Stimulated activated naive CD8-positive, alpha-beta T cell treated with anti-CD3 and anti-CD28 coated beads, Interleukin-15, amount 100 ng/mL, for 72 hours (primary cell): ENCODE data around the gene ACOXL.
A peak's percentile ranks its signal among the peaks of the same experiment; 100 is the strongest.

Experiments used
- ATAC-seq: fragments of 150-1000 bp; cut with Tn5 transposase; 2 replicates; pipeline ENCODE4 v1.10.0; 2021; ENCODE audit warnings: mild to moderate bottlenecking, moderate library complexity
- DNase-seq, 2 donors: peaks; one replicate each; pipeline ENCODE4 v3.0.0; 2021 to 2022
- H3K27ac Mint-ChIP-seq, 2 donors: one replicate each; pipeline ENCODE4 v1.8.0; 2022; ENCODE audit warnings: mild to moderate bottlenecking in 2 of 2, mixed read lengths in 2 of 2, moderate library complexity in 2 of 2
- H3K27me3 Mint-ChIP-seq: one replicate; pipeline ENCODE4 v1.8.0; 2022; ENCODE audit warnings: mixed read lengths
- H3K4me1 Mint-ChIP-seq: one replicate; pipeline ENCODE4 v1.8.0; 2022; ENCODE audit warnings: mild to moderate bottlenecking, mixed read lengths
- H3K4me3 Mint-ChIP-seq, 2 donors: one replicate each; pipeline ENCODE4 v1.8.0; 2022; ENCODE audit warnings: mild to moderate bottlenecking in 2 of 2, mixed read lengths in 2 of 2, moderate library complexity in 1 of 2
- H3K9me3 Mint-ChIP-seq, 2 donors: one replicate each; pipeline ENCODE4 v1.8.0; 2022; ENCODE audit warnings: mixed read lengths in 2 of 2

ACOXL gene

DNA sequence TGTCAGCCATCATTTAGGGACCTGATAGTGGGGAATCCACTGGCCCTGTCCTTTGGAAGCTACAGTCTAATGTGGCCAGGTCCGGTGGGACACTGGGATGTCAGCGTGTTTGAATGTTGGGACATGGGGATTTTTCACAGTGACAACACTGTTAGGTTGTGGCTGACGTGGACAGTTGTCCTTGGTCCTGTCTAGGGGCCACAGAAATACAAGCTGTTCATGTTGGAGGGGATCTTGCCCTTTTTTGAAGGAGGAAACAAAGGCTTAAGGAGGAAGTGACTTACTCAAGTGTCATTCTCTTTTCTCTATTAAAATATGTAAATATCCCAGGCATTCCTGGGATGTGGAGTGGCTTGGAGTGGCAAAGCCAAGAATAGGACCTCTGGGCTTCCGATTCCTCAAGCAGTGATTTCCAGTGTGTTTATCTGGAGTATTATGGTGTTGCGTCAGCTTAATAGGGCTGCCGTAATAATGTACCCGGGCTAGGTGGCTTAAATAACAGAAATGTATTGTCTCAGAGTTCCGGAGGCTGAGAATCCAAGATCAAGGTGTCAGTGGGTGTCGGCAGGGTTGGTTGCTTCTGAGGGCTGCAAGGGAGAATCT lies 8.5 kb downstream of the ACOXL start:
- ATAC-seq = no peak
- Mint-ChIP-seq H3K27ac (no peak overlapping the region), H3K9me3 (peaks cover 7 to 16% of the 10 kb centered on the region in 2 donors), H3K4me3 (no peak overlapping the region), H3K4me1 (peaks cover 18% of the 10 kb centered on the region), H3K27me3 (peaks cover 100% of the 10 kb centered on the region)
- DNase-seq = no peak

DNA sequence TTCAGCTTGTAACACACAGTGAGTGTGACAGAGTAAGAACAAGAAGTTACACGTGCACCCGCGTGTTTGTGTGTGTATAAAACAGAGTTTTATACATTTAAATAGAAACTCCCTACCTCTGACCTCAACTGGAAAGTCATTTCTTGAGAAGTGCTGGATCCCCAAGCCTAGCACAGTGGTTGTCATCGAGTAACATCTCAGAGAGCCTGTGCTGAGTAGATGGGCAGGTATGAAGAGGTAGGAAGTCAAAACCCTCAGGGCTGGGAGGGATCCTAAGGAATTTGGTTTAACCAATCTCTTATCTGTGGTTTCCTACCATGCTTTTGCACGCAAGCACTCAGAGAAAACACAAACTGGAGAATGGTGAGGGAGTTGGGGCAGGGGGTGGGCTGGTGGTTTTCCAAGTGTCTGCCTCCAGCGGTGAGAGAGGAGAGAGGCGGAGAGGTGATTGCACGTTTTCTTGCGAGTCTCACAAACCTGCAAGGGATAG lies 9.2 kb downstream of the ACOXL start:
- ATAC-seq (no peak), DNase-seq (no peak)
- H3K4me1 Mint-ChIP-seq = peaks cover 18% of the 10 kb centered on the region
- peaks cover 100% of the 10 kb centered on the region for H3K27me3 Mint-ChIP-seq
- H3K4me3 Mint-ChIP-seq = no peak overlapping the region
- peak overlapping the region in 1 of 2 donors; percentile 54 for H3K27ac Mint-ChIP-seq
- H3K9me3 Mint-ChIP-seq = peaks cover 7 to 16% of the 10 kb centered on the region in 2 donors

DNA sequence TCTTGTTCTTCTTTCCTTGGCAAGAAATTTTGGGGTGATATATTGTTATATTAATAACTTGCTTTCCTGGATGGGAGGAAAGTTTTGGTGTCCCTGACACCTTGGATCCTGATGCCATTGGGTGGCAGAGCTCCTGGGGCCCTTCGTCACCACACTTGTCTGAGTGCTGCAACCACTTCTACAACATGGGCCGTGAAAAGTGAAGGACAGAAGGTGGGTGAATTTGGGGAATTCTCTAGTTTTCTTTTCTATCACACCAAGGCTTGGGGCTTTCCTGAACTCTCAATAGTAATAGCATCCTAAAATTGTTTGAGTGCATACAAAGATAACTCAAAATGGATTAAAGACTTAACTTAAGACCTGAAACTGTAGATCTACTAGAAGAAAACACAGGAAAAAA lies 10.0 kb downstream of the ACOXL start:
- H3K4me1 Mint-ChIP-seq = peaks cover 21% of the 10 kb centered on the region
- no peak overlapping the region for H3K4me3 Mint-ChIP-seq
- no peak overlapping the region for H3K27ac Mint-ChIP-seq
- H3K9me3 Mint-ChIP-seq = peaks cover 7 to 16% of the 10 kb centered on the region in 2 donors
- DNase-seq (no peak), ATAC-seq (no peak)
- H3K27me3 Mint-ChIP-seq = peaks cover 100% of the 10 kb centered on the region

DNA sequence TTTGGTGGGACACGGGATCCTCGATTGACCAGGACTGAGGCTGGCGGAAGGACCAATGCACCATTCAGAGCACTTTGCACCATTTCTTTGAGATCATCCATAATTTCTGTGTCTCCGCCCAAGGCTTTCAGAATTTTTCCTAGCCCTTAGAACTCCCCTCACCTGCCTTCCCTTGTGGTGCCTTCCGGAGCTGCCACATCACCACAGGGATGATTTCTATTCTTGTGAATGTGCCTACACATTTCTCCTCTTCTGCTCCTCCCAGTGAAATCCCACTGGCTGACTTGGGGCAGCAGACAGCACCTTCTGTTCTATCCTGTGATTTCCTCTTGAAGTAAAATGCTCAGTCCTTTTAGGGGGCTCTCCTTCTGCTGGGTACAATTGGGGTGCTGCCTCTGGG lies 11.2 kb downstream of the ACOXL start:
- no peak overlapping the region for H3K4me3 Mint-ChIP-seq

DNA sequence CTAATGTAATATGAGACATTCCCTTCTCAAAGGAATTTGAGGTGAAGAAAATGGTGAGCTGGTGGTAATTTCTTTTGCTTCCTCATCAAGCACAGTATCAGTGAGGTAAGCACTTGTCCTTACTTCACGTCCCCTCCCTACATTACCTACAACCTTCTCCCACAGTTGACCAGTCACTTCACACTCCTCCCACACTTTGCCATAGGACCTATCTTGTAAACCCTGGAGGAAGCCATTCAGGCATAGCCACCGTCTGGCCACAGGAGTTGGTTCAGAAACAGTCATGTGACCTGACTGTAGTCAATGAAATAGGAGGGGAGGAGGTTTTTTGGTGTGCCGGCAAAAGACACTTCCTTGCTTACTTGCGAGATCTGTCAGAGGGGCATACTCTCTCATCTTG lies 12.1 kb downstream of the ACOXL start:
- H3K27ac Mint-ChIP-seq = no peak overlapping the region
- no peak for ATAC-seq
- H3K27me3 Mint-ChIP-seq = peaks cover 98% of the 10 kb centered on the region
- peaks cover 39% of the 10 kb centered on the region for H3K4me1 Mint-ChIP-seq
- no peak overlapping the region for H3K4me3 Mint-ChIP-seq
- no peaks in the 10 kb centered on the region for H3K9me3 Mint-ChIP-seq
- no peak for DNase-seq

More for the DNA sequence above, 11.2 kb downstream of the ACOXL start:
- Mint-ChIP-seq H3K27ac (no peak overlapping the region), H3K9me3 (peaks cover 5 to 7% of the 10 kb centered on the region in 2 donors), H3K4me1 (peaks cover 33% of the 10 kb centered on the region), H3K27me3 (peaks cover 98% of the 10 kb centered on the region)
- DNase-seq (no peak), ATAC-seq (no peak)

DNA sequence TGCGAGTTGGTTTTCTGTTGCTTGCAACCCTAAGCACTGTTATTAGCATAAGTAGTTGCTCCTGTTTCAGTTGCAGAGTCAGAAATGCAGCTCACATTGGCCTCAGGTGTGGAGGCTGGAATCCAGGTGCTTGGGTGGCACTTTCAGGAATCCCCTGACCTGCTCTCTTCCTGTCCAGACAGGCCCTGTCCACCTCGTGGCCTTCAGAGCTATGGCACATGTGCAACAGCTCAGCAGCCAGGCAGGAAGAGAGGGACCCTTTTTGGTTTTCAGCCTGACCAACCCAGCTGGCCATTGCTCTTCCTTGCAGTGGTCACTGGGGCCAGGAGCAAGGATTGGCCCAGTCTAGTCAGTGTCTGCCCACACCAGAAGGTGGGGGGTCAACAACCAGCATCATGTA lies 12.7 kb downstream of the ACOXL start:
- Mint-ChIP-seq H3K27ac (no peak overlapping the region), H3K4me3 (no peak overlapping the region), H3K4me1 (peaks cover 45% of the 10 kb centered on the region), H3K27me3 (peaks cover 98% of the 10 kb centered on the region), H3K9me3 (no peaks in the 10 kb centered on the region)
- no peak for DNase-seq
- no peak for ATAC-seq

DNA sequence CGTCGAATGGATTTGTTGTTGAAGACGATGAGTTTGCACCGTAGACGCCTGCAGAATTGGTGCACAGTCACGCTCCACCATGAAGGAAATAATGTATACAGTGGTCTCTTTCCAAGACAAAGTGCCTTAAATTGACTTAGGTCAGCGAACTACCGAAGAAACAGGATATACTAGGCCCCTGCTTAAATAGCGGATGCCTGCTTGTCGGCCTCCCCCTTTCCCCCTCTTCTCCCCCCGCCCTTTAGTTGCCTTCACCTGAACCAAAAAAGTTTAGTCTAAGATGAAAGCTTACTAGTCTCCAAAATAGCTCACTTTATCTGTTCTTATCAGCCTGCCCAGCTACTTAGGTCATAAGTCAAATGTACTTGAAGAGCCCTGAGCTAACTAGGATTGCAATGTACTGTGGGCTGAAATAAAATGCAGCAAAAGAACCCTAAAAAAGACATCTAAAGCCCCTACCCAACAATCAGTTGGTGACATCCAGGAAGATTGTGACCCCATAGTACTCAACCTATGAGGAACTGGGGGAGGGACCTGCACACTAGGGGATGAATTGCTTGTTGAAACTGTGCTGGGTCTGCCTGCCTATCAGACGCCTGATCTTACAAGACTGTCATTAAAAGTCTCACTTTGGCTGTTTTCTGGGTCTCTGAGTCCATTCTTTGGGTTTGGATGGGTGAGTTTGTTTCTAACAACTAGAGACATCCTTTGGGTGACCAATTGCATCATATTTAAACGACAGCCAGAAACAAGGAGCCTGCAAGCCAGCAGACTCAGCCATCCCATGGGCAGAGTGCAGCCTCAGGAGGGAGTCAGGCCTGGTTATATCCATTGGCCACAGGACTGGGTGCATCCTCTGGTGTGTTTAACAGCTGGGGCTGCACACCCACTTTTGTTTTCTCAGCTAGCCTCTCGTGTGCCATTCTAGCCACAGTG lies 14.5 kb downstream of the ACOXL start:
- Mint-ChIP-seq H3K27ac (no peak overlapping the region), H3K27me3 (peaks cover 92% of the 10 kb centered on the region), H3K4me3 (no peak overlapping the region), H3K4me1 (peaks cover 39% of the 10 kb centered on the region), H3K9me3 (no peaks in the 10 kb centered on the region)
- DNase-seq = no peak
- ATAC-seq = no peak

DNA sequence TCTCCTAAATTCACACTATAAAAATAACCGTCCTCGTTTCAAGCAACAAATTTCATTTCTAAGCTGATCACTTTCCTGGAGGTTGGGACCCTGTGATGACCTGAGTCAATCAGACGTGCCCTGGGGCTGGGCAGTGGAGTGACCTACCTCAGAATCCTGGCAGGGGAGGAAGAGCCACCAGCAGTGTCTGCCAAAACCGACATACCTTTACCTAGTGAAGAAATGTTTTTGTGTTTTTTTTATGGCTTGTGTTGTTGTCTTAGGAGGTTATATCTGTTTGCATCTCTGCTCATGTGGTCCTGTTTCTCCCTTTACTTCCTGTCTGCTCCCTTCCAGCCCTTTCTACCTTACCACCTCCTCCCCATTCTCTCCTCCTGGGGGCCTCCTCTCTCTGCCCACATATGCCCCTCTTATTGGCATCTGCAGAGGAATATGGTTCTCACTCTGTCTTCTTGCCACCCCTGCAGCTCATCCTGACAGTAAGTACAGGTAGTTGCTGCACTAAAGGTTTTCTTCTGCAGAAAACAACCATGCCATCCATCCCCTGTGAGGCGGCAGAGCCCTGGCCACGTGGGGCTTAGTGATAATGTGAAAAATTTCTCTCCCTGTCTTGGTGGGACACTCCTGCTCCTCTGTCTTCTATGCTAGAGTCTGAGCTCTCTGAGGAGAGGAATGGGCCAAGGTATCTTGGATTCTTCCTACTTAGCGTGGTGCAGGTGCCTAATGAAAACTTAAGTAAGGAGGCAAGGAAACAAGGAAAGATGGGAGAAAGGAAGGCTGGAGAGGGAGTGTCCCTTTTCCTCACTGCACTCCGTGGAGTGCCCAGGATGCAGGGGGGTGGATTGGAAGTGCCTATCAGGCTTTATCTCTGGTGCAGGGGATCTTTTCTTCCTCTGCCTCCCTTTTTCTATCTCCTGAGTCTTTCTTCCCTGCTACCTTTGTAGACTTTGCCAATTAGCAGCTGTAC lies 15.4 kb downstream of the ACOXL start:
- Mint-ChIP-seq H3K4me3 (peak overlapping the region; percentile 23 to 67), H3K4me1 (peaks cover 29% of the 10 kb centered on the region), H3K27ac (peak overlapping the region in 1 of 2 donors; percentile 89), H3K27me3 (peaks cover 83% of the 10 kb centered on the region), H3K9me3 (no peaks in the 10 kb centered on the region)
- DNase-seq = no peak
- peak; percentile 29 for ATAC-seq

DNA sequence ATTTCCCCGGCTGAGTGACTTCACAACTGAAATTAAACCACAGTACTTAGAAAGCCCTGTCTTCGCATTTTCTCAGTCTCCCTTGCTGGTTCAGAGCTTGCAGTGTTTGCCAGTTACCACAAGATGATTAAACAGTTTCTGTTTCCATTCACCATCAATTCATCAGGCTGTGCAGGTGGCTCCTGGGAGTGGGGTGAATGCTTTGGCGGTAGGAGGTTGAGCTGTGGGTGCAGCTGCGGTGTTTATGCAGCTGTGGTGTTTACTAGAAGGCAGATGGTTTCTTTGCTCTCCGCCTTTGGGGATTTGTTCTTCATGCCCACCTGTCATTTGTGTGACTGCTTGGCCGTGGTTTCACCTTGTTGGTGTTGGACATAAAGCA lies 16.1 kb downstream of the ACOXL start:
- DNase-seq = peak; percentile 80 to 87
- peak overlapping the region in 1 of 2 donors; percentile 89 for H3K27ac Mint-ChIP-seq
- peaks cover 26% of the 10 kb centered on the region for H3K4me1 Mint-ChIP-seq
- peak; percentile 99 for ATAC-seq
- peaks cover 76% of the 10 kb centered on the region for H3K27me3 Mint-ChIP-seq
- H3K9me3 Mint-ChIP-seq = no peaks in the 10 kb centered on the region
- H3K4me3 Mint-ChIP-seq = peak overlapping the region; percentile 23 to 67

DNA sequence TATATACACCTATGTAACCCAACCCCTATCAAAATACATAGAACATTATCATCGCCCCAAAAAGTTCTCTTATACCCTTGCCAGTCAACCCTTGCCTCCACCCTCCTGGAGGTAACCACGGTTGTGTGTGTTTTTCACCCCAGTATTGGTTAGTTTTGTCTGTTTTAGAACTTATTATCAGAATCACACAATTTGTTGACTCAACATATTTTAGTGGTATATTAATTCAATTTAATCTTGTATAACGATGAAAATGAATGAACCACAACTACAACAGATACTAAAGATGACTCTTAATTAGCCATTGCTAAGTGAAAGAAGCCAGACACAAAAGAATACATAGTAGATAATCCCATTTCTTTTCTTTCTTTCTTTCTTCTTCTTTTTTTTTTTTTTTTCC lies 19.3 kb downstream of the ACOXL start:
- DNase-seq (no peak), ATAC-seq (no peak)
- H3K4me3 Mint-ChIP-seq = no peak overlapping the region
- peaks cover 61% of the 10 kb centered on the region for H3K27me3 Mint-ChIP-seq
- H3K4me1 Mint-ChIP-seq = peaks cover 26% of the 10 kb centered on the region
- H3K9me3 Mint-ChIP-seq = no peaks in the 10 kb centered on the region
- no peak overlapping the region for H3K27ac Mint-ChIP-seq

DNA sequence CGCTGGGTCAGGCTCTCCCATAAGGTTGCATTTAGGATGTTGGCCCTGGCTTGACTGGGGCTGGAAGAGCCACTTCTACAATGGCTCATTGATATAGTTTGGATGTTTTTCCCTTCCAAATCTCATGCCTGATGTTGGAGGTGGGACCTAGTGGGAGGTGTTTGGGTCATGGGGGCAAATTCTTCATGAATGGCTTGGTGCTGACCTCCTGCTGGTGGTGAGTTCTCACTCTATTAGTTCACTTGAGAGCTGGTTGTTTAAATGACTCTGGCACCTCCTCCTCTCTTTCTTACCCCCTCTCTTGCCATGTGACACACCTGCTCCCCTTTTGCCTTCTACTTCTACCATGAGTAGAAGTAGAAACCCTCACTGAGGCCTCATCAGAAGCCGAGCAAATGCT lies 20.5 kb downstream of the ACOXL start:
- DNase-seq = no peak
- H3K4me1 Mint-ChIP-seq = peaks cover 19% of the 10 kb centered on the region
- H3K9me3 Mint-ChIP-seq = no peaks in the 10 kb centered on the region
- H3K27ac Mint-ChIP-seq = no peak overlapping the region
- no peak overlapping the region for H3K4me3 Mint-ChIP-seq
- peaks cover 57% of the 10 kb centered on the region for H3K27me3 Mint-ChIP-seq
- no peak for ATAC-seq

DNA sequence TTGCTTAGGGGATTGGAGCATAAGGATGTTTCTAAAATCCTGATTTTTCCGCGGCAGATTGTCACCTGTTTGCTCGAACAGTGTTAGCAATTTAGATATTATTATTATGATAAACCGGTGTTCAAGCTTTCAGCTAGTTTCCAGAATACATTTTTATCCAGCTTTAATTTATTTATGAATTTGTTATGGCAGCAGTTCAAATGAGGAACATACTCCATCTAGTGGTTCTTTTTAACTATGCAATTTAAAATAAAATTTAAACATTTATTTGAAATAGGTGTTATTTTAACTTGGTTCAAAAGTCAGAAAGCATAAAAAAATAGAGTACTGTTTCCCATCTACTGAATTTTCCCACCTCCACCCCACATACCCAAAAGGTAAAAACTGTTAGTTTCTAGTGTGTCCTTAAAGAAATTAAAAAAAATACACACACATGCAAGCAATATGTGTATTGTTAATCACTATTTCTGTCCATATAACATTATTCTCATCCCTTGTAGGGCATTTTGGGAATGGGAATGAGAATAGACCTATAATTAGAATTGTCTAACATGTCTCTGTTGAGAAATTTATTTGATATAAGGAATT lies 23.2 kb downstream of the ACOXL start:
- H3K27me3 Mint-ChIP-seq = peaks cover 54% of the 10 kb centered on the region
- no peak overlapping the region for H3K4me3 Mint-ChIP-seq
- peaks cover 12 to 14% of the 10 kb centered on the region in 2 donors for H3K9me3 Mint-ChIP-seq
- ATAC-seq = no peak
- DNase-seq = no peak
- H3K27ac Mint-ChIP-seq = no peak overlapping the region
- no peaks in the 10 kb centered on the region for H3K4me1 Mint-ChIP-seq

DNA sequence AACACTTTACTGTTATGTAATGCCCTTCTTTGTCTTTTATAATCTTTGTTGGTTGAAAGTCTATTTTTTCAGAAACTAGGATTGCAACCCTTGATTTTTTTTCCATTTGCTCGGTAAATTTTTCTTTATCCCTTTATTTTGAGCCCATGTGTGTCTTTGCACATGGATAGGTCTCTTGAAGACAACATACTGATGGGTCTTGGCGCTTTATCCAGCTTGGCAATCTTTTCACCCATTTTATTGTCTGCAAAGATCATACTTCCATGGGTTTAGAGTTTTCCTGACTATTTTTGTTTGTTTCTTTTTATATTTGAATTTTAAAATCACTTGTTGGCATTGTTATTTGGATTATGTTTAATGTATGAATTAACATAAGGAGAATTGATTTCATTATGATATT lies 27.0 kb downstream of the ACOXL start:
- Mint-ChIP-seq H3K27me3 (peaks cover 47% of the 10 kb centered on the region), H3K4me3 (no peak overlapping the region), H3K27ac (no peak overlapping the region), H3K4me1 (no peaks in the 10 kb centered on the region), H3K9me3 (peaks cover 14 to 21% of the 10 kb centered on the region in 2 donors)
- ATAC-seq = no peak
- DNase-seq = no peak

DNA sequence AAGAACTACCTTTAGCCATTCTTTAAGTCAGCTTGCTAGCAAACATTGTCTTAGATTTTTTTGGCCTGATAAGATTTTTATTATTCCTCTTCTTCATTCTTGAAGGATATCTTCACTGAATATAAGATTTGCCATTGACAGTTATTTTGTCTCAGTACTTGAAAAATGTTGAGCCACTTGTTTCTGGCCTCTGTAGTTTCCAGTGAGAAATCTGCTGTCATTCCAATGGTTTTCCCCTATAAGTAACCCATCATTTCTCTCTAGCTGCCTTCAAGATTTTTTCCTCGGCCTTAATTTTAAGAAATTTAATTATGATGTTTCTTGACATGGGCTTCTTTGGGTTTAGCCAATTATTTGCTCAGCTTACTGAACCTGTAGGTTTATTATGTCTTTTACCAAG lies 32.6 kb downstream of the ACOXL start:
- DNase-seq (no peak), ATAC-seq (no peak)
- H3K27ac Mint-ChIP-seq = no peak overlapping the region
- H3K4me3 Mint-ChIP-seq = no peak overlapping the region
- H3K27me3 Mint-ChIP-seq = peaks cover 19% of the 10 kb centered on the region
- peaks cover 6 to 9% of the 10 kb centered on the region in 2 donors for H3K9me3 Mint-ChIP-seq
- no peaks in the 10 kb centered on the region for H3K4me1 Mint-ChIP-seq

DNA sequence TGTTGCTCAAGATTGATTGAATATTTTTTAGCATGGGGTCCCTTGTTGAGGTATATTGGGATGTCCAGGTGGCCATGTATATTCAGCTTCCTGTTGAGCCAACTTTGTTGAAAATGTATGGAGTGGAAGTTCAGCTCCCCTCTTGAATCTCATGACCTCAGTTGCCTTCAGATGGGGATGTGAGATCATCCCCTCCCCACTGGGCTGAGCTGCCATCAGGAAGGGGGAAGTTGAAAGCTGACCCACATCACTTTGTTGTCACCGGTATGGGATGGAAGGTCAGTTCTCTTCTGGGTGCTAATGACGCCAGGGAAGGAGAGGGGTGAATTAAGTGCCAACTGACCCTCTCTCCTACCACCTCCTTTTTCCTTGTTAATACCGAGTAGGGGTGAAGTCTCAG lies 33.9 kb downstream of the ACOXL start:
- no peak for ATAC-seq
- Mint-ChIP-seq H3K27ac (no peak overlapping the region), H3K4me3 (no peak overlapping the region), H3K9me3 (peaks cover 6 to 9% of the 10 kb centered on the region in 2 donors), H3K4me1 (no peaks in the 10 kb centered on the region), H3K27me3 (peaks cover 19% of the 10 kb centered on the region)
- no peak for DNase-seq
